Mucosa of stomach (tissue), 1 donor: Measurements from ENCODE around the gene TRIM51.
"Not testable (repeated sequence)": the region's sequence is repeated elsewhere in the genome, so short reads cannot be mapped to it uniquely, and the experiment has no call there.

Experiments used
- H3K27me3 ChIP-seq: one replicate; pipeline ENCODE4 v1.7.0; 2013; ENCODE audit warnings: mild to moderate bottlenecking, low read length; ENCODE audit not compliant: control insufficient read depth, insufficient read depth
- H3K36me3 ChIP-seq: one replicate; pipeline ENCODE4 v1.7.0; 2013; ENCODE audit warnings: low read length; ENCODE audit not compliant: control insufficient read depth, insufficient read depth
- H3K4me1 ChIP-seq: one replicate; pipeline ENCODE4 v1.7.0; 2013; ENCODE audit warnings: mild to moderate bottlenecking, low read length; ENCODE audit not compliant: control insufficient read depth, insufficient read depth
- H3K4me3 ChIP-seq: one replicate; pipeline ENCODE4 v1.7.0; 2013; ENCODE audit warnings: low read length
- H3K9ac ChIP-seq: one replicate; pipeline ENCODE4 v1.7.0; 2013; ENCODE audit warnings: mild to moderate bottlenecking, low read length, moderate library complexity
- H3K9me3 ChIP-seq: one replicate; pipeline ENCODE4 v1.7.0; 2013; ENCODE audit warnings: mild to moderate bottlenecking, low read length, moderate library complexity; ENCODE audit not compliant: control insufficient read depth
- donor health status: Pancreatic carcinoma.

The TRIM51 gene

GRCh38 chr11:55882997-55883396 is at the start of gene TRIM51:
Gene TRIM51 (plus strand): TSS chr11:55883297. CDS start chr11:55885429, 2,132 bp downstream.
- H3K27me3 ChIP-seq, H3K9me3 ChIP-seq, H3K36me3 ChIP-seq, H3K4me3 ChIP-seq, H3K4me1 ChIP-seq, H3K9ac ChIP-seq: not testable (repeated sequence)

- no peaks in the 10 kb centered on the region for H3K9me3 ChIP-seq
- no peaks in the 10 kb centered on the region for H3K27me3 ChIP-seq
- H3K4me1 ChIP-seq, result no peaks in the 10 kb centered on the region
- H3K9ac ChIP-seq, result no peak within 1 kb of the TSS
- H3K4me3 ChIP-seq, result no peak within 1 kb of the TSS
- no peaks in the 10 kb centered on the region for H3K36me3 ChIP-seq
Observed at GRCh38 chr11:55838452-55838851, 44.6 kb upstream of the TRIM51 start, which contains the start of gene OR5D16. Gene OR5D16 (plus strand): TSS chr11:55838752. CDS start chr11:55838752, 0 bp downstream.

GRCh38 chr11:55847453-55847852 is 35.6 kb upstream of the TRIM51 start:
- H3K4me3 ChIP-seq, result no peak overlapping the region
- H3K36me3 ChIP-seq, result no peaks in the 10 kb centered on the region
- H3K27me3 ChIP-seq, result no peaks in the 10 kb centered on the region
- no peak overlapping the region for H3K9ac ChIP-seq
- no peaks in the 10 kb centered on the region for H3K9me3 ChIP-seq
- H3K4me1 ChIP-seq, result no peaks in the 10 kb centered on the region

- Histone ChIP-seq H3K4me3 (no peak overlapping the region), H3K27me3 (no peaks in the 10 kb centered on the region), H3K4me1 (no peaks in the 10 kb centered on the region), H3K9ac (no peak overlapping the region), H3K36me3 (no peaks in the 10 kb centered on the region), H3K9me3 (no peaks in the 10 kb centered on the region)
Observed at GRCh38 chr11:55849037-55849436, 34.1 kb upstream of the TRIM51 start.

GRCh38 chr11:55852141-55852540 is 31.0 kb upstream of the TRIM51 start:
- no peaks in the 10 kb centered on the region for H3K4me1 ChIP-seq
- no peak overlapping the region for H3K9ac ChIP-seq
- H3K36me3 ChIP-seq, result no peaks in the 10 kb centered on the region
- H3K27me3 ChIP-seq, result no peaks in the 10 kb centered on the region
- no peaks in the 10 kb centered on the region for H3K9me3 ChIP-seq
- H3K4me3 ChIP-seq, result no peak overlapping the region

- H3K27me3 ChIP-seq, result no peaks in the 10 kb centered on the region
- H3K9me3 ChIP-seq, result no peaks in the 10 kb centered on the region
- no peaks in the 10 kb centered on the region for H3K4me1 ChIP-seq
- H3K9ac ChIP-seq, result no peak overlapping the region
- no peak overlapping the region for H3K4me3 ChIP-seq
- no peaks in the 10 kb centered on the region for H3K36me3 ChIP-seq
Observed at GRCh38 chr11:55854704-55855103, 28.4 kb upstream of the TRIM51 start.

GRCh38 chr11:55867354-55867753 is 15.7 kb upstream of the TRIM51 start:
- not testable (repeated sequence) for H3K27me3 ChIP-seq, H3K4me3 ChIP-seq, H3K4me1 ChIP-seq, H3K9ac ChIP-seq, H3K36me3 ChIP-seq, H3K9me3 ChIP-seq

GRCh38 chr11:55872731-55873130 is 10.4 kb upstream of the TRIM51 start:
- not testable (repeated sequence) for H3K27me3 ChIP-seq, H3K9ac ChIP-seq, H3K4me3 ChIP-seq, H3K4me1 ChIP-seq, H3K36me3 ChIP-seq, H3K9me3 ChIP-seq

GRCh38 chr11:55873146-55873545 is 10.0 kb upstream of the TRIM51 start:
- H3K4me3 ChIP-seq, H3K9ac ChIP-seq, H3K4me1 ChIP-seq, H3K9me3 ChIP-seq, H3K36me3 ChIP-seq, H3K27me3 ChIP-seq: not testable (repeated sequence)

GRCh38 chr11:55884995-55885394 is 1.9 kb downstream of the TRIM51 start:
- not testable (repeated sequence) for H3K4me1 ChIP-seq, H3K4me3 ChIP-seq, H3K9ac ChIP-seq, H3K27me3 ChIP-seq, H3K9me3 ChIP-seq, H3K36me3 ChIP-seq

GRCh38 chr11:55885481-55885880 is 2.4 kb downstream of the TRIM51 start:
- not testable (repeated sequence) for H3K9me3 ChIP-seq, H3K9ac ChIP-seq, H3K4me1 ChIP-seq, H3K4me3 ChIP-seq, H3K36me3 ChIP-seq, H3K27me3 ChIP-seq

GRCh38 chr11:55895216-55895615 is 12.1 kb downstream of the TRIM51 start:
- H3K4me3 ChIP-seq, result no peak overlapping the region
- no peaks in the 10 kb centered on the region for H3K9me3 ChIP-seq
- H3K27me3 ChIP-seq, result no peaks in the 10 kb centered on the region
- no peaks in the 10 kb centered on the region for H3K4me1 ChIP-seq
- H3K36me3 ChIP-seq, result no peaks in the 10 kb centered on the region
- no peak overlapping the region for H3K9ac ChIP-seq

GRCh38 chr11:55902308-55902707 is 19.2 kb downstream of the TRIM51 start:
- Histone ChIP-seq H3K27me3 (no peaks in the 10 kb centered on the region), H3K9me3 (no peaks in the 10 kb centered on the region), H3K4me1 (no peaks in the 10 kb centered on the region), H3K9ac (no peak overlapping the region), H3K36me3 (no peaks in the 10 kb centered on the region), H3K4me3 (no peak overlapping the region)
